ENCODE results near the gene RGS6.

RGS6 gene

GRCh38 chr14:71942904-71943694 is 10.9 kb downstream of the RGS6 start:
- no peak for DNase-seq (ENCODE audit: extremely low read depth in 1 of 2, low read depth in 1 of 2)

- DNase-seq (ENCODE audit: extremely low read depth in 1 of 2, low read depth in 1 of 2): no peak
These were observed 11.4 kb downstream of the RGS6 start for GRCh38 chr14:71943695-71944018.

DNA sequence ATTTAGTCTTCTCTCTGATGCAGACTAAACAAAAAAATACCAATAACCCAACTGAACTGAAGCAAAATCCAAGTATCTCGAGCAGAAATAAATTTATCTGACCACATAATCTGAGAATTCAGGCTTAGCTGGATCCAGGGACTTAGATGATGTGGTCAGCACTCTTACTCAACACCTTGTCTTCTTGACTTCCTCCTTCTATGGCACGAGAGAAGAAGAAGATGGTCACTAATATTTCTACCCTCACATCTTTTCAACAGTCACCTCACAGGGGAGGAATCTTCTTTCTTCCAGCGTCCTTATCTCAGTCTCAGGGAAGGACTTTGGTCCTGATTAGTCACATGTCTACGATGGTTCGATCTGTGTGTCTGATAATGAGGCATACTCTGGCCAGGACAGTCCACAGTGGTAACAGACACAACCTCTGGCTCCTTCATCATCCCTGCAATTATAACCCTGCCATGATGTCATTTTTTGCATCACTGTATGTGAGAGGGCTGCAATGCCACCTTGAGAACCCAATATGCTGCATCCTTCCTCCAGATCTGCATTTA is 15.8 kb downstream of the RGS6 start:
- DNase-seq (ENCODE audit: extremely low read depth in 1 of 2, low read depth in 1 of 2): no peak

- DNase-seq (ENCODE audit: extremely low read depth in 1 of 2, low read depth in 1 of 2): no peak
These were observed 20.4 kb downstream of the RGS6 start for GRCh38 chr14:71952381-71953363.

DNA sequence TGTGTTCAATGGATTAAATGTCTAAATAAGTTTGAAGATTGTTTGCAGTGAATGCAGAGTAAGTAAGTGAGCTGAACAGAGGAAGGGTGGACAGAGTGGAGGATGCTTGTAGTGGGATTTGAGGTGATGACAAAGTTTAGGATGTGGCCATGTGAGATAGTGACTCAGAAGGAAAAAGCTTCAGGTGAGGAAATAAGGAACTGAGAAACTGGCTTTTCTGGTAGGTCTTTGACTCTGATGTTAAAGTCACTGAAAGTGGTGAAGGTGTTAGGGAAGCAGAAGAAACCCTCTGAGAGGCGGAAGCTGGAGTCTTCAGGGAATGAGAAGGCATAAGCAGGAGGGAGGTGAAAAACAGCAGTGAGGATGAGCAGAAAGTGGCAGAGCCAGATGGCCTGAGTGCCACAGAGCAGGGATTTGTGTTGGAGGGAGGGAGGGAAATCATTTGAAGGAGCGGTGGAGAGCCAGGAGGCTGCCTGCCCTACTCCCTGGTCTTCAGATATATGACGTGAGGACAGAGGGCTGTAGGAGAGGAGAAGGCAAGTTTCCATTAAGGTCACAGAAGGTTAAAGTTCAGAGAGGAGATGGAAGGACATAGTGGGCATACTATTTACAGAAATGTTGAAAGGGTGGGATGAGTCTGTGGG is 24.8 kb downstream of the RGS6 start:
- DNase-seq (ENCODE audit: extremely low read depth in 1 of 2, low read depth in 1 of 2): no peak

GRCh38 chr14:71959055-71959454 is 26.8 kb downstream of the RGS6 start:
- no peak for DNase-seq (ENCODE audit: extremely low read depth in 1 of 2, low read depth in 1 of 2)

- no peak for DNase-seq (ENCODE audit: extremely low read depth in 1 of 2, low read depth in 1 of 2)
These were observed 28.5 kb downstream of the RGS6 start for GRCh38 chr14:71960494-71961353.

DNA sequence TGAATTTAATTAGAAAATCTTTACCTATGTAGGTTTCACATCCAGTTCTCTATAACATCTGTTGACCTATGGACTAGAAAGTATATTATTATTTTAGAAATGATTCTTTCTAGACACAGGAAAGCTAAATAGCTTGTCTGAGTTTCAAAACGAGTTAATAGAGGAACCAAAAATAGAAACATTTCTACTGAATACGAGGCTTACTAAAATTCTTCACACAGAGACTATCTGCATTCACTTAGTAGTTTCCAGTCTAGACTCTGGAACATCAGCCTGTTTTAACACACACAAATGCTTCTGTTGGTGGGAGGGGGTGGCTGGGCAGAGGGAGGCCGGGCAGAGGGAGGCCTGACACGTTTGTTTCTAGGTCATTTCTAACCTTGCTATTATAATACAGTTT is 29.7 kb downstream of the RGS6 start:
- DNase-seq (ENCODE audit: extremely low read depth in 1 of 2, low read depth in 1 of 2): no peak

GRCh38 chr14:71964716-71965115 is 32.5 kb downstream of the RGS6 start:
- DNase-seq (ENCODE audit: extremely low read depth in 1 of 2, low read depth in 1 of 2): no peak

DNA sequence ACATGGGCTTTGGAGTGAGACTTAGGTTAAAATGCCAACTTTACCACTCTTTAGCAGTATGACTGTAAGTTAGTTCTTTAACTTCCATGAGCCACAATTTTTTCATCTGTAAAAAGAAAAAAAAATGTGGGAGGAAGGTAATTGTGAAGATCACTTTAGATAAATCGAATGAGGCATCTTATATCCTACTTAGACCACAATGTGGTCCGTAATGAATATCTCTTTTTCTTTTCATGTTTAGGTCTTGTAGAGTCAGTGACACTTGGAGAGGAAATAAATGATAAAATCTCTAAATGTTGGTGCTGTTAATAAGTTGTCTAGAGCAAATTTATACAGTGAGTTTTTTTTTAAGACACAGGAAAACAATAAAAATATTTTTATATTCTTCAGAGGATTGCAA is 34.3 kb downstream of the RGS6 start:
- no peak for DNase-seq (ENCODE audit: extremely low read depth in 1 of 2, low read depth in 1 of 2)

GRCh38 chr14:71967704-71968103 is 35.5 kb downstream of the RGS6 start:
- DNase-seq (ENCODE audit: extremely low read depth in 1 of 2, low read depth in 1 of 2): no peak

- DNase-seq (ENCODE audit: extremely low read depth in 1 of 2, low read depth in 1 of 2): no peak
These were observed 38.0 kb downstream of the RGS6 start for GRCh38 chr14:71970272-71970671.

DNA sequence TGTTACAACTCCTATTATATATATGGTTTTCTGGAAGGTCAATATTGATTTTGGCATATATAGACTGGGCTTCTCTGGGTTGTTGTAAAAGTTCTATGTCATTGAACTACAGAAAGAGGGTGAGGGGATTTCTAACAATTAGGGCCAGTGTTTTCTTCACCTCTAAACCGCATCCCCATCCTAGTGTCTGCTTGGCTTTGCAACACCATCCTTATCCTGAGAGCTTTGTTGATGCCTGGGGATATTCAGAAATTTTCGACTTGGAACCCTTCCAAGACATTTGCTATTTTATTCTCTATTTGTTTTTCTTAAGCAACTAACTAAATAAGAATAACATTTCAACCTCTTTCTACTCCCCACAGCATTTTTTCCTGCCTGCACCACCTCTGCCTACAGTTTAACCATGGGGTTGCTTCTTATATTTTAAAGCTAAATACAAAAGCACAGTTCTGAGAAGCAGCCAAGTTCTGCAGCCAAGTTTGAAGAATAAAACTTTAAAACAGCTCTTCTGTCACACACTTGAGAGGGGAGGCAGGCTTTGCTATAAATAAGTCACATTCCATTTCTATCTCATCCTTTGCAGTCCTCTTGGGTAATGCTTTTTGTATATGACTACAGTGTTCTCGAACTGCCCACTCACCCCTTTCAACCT is 53.4 kb downstream of the RGS6 start:
- no peak for DNase-seq (ENCODE audit: extremely low read depth in 1 of 2, low read depth in 1 of 2)

DNA sequence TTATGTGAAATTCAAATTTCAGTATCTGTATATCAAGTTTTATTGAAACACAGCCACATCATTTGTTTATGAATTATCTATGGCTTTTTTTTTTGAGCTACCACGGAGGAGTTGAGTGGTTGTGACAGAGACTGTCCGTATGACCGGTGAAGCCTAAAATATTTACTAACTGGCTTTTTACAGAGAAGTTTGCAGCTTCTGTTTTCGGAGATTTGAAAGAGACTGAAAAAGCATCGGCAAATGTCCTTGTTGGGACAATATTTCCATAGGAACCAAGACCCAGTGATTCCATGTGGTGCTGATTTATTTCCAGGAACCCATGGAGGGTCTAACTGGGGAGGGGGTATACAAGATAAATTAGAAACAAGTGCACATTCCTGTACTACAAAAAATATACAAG is 56.2 kb downstream of the RGS6 start:
- no peak for DNase-seq (ENCODE audit: extremely low read depth in 1 of 2, low read depth in 1 of 2)

DNA sequence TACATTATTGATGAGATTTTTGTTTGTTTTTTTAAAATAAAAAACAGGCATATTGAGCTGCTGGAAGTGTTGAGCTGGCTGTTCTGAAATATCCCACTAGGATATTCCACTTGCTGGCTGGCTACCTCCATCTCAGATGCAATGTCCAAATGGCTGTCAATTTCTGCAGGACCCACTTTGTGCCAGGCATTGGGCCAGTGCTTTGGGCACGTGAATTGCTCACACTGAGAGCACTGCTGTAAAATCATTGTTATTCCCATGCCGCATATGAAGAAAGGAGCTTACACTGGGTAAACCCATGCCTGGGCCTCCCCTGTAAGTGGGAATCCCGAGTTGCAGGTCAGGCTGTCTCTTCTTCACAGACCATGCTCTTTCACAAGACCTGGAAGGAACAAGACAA is 56.7 kb downstream of the RGS6 start:
- DNase-seq (ENCODE audit: extremely low read depth in 1 of 2, low read depth in 1 of 2): no peak

- DNase-seq (ENCODE audit: extremely low read depth in 1 of 2, low read depth in 1 of 2): no peak
These were observed 62.2 kb downstream of the RGS6 start for GRCh38 chr14:71994416-71994815.

- DNase-seq (ENCODE audit: extremely low read depth in 1 of 2, low read depth in 1 of 2): no peak
These were observed 63.5 kb downstream of the RGS6 start for GRCh38 chr14:71995741-71996140.

GRCh38 chr14:71996610-71997009 is 64.4 kb downstream of the RGS6 start:
- no peak for DNase-seq (ENCODE audit: extremely low read depth in 1 of 2, low read depth in 1 of 2)

DNA sequence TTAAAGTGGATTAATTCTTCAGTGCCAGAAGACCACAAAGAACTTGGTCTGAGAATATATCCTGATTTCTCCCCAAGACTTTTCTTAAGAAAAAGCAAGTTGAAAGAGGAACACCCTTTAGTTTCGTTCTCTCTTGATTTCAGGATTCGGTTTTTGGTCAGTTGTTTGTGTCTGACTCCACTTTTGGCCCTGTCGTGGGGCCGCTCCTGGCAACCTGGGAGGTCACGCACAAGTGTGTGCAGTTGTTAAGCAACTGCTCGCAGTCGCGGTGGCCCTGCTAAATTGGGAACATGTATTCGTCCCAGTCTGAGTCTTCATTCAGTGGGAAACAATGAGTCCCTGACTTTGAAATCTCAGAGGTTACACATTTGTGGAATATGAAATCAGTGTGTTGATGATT is 68.7 kb downstream of the RGS6 start:
- DNase-seq (ENCODE audit: extremely low read depth in 1 of 2, low read depth in 1 of 2): no peak

DNA sequence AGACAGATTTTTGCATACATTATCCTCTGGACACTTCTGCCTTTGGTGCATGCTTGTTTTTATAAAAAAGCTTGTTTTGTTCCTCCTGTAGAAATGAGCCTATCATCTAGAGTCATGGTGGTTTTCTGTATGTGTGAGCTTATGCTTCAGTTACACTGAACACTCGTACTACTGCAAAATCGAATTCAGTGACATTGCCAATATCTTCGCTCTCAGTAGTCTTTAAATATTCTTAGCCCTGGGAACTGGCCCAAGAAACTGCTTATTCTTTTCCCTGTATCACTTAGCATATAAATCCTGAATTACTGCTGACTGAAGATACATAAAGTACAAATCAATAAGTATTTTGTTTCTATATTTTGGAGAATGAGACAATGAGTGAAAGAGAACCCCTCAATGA is 70.5 kb downstream of the RGS6 start:
- DNase-seq (ENCODE audit: extremely low read depth in 1 of 2, low read depth in 1 of 2): no peak

Data from activated CD8-positive, alpha-beta memory T cell treated with anti-CD3 and anti-CD28 coated beads for 1 hour (primary cell).